HEK293 (cell line): ENCODE results near the gene DENND6B.

Experiments
- OSR2 ChIP-seq: fragments of 450-650 bp; formaldehyde crosslinking; IDR thresholded peaks from 2 replicates; pipeline ENCODE4 v1.5.1; 2016; ENCODE audit warnings: missing biosample characterization, missing genetic modification characterization
- ZNF133 ChIP-seq: fragments of 450-650 bp; formaldehyde crosslinking; IDR thresholded peaks from 2 replicates; pipeline ENCODE4 v1.5.1; 2016; ENCODE audit warnings: missing biosample characterization, missing genetic modification characterization
- TF ChIP-seq, protein P1 (sequence below): sonication (generic); formaldehyde crosslinking; IDR thresholded peaks from 2 replicates; pipeline ENCODE4 v1.8.1; 2022; ENCODE audit warnings: mild to moderate bottlenecking, moderate library complexity, missing genetic modification reagents
- TF ChIP-seq, protein P2 (sequence below): fragments of 450-650 bp; formaldehyde crosslinking; IDR thresholded peaks from 2 replicates; pipeline ENCODE4 v1.5.1; 2016; ENCODE audit warnings: missing biosample characterization, missing genetic modification characterization, low read depth

DNA sequence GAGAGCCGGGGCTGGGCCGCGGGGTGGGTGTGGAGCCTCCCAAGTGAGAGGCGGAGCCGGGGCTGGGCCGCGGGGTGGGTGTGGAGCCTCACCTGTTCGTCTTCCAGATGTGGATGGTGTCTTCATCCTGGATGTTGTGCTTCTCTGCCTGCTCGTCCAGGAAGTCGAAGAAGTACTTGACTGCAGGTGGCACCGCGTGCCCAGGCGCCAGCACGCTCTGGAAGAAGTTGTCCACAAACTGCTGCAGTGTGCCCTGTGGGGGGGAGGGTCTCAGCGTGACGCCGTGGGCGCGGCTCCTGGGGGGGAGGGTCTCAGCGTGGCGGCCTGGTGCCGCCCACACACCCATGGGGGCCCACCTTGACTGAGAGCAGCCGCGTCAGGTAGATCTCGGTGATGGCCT is 49.1 kb downstream of the DENND6B start:
- TF ChIP-seq ZNF133 (no peak), OSR2 (tag by site-specific recombination) (no peak)
- TF ChIP-seq, protein P1, sequence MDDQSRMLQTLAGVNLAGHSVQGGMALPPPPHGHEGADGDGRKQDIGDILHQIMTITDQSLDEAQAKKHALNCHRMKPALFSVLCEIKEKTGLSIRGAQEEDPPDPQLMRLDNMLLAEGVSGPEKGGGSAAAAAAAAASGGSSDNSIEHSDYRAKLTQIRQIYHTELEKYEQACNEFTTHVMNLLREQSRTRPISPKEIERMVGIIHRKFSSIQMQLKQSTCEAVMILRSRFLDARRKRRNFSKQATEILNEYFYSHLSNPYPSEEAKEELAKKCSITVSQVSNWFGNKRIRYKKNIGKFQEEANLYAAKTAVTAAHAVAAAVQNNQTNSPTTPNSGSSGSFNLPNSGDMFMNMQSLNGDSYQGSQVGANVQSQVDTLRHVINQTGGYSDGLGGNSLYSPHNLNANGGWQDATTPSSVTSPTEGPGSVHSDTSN (CRISPR knock-in tag) = no peak
- TF ChIP-seq, protein P2, sequence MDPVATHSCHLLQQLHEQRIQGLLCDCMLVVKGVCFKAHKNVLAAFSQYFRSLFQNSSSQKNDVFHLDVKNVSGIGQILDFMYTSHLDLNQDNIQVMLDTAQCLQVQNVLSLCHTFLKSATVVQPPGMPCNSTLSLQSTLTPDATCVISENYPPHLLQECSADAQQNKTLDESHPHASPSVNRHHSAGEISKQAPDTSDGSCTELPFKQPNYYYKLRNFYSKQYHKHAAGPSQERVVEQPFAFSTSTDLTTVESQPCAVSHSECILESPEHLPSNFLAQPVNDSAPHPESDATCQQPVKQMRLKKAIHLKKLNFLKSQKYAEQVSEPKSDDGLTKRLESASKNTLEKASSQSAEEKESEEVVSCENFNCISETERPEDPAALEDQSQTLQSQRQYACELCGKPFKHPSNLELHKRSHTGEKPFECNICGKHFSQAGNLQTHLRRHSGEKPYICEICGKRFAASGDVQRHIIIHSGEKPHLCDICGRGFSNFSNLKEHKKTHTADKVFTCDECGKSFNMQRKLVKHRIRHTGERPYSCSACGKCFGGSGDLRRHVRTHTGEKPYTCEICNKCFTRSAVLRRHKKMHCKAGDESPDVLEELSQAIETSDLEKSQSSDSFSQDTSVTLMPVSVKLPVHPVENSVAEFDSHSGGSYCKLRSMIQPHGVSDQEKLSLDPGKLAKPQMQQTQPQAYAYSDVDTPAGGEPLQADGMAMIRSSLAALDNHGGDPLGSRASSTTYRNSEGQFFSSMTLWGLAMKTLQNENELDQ (tag by site-specific recombination) = no peak
